Measurements from ENCODE around the gene HRCT1.

GRCh38 chr9:35914301-35914807 lies 8.4 kb downstream of the HRCT1 start:
- TF ChIP-seq CTCF (IDR thresholded peaks at IDR 0.05) (no peak), POLR2A (IDR thresholded peaks at IDR 0.05) (no peak)

All from uterus (tissue), 2 donors.